ENCODE results near the gene CEP104.
A peak's percentile ranks its signal among the peaks of the same experiment; 100 is the strongest.

Gene CEP104

DNA sequence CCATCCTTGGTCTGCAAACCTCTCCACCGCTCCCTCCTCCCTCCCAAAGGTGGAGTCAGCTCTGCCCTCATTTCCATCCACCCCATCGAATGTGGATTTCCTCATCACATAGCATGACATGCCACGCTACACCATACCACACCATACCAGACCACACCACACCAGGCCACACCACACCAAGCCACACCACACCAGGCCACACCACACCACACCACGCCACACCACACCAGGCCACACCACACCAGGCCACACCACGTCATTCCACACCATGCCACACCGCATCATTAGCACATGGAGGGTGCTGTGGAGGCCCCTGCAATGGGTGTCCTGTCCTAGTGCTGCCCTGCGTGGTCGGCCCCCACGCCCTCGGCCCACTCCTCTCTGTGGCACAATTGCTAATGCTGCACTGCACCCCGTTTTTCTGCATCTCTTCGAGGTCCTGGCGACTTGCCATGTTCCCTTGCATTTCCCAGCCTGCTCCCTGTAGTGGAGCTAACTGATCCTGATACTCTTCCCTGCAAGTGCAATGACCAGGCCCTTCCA lies 11.5 kb upstream of the CEP104 start:
- no peak for DNase-seq (ENCODE audit: low read depth)

- DNase-seq (ENCODE audit: low read depth) = no peak
Observed at GRCh38 chr1:3865606-3866160, 8.7 kb upstream of the CEP104 start.

DNA sequence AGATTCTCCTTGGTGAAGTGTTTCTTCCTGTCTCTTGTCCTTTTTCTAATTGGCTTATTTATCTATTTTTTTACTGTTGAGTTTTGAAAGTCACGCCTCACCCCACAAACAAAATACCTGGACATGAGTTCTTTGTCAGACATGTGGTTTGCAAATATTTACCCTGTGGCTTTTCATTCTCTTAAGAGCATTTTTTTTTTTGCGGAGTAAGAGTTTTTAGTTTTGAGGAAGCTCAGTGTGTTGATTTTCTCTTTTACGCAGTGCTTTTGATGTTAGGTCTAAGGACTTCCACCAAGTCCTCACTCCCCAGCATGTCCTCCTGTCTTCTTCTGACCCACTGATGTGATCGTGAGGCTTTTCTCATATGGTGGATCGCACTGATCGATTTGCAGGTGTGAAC lies 7.9 kb upstream of the CEP104 start:
- no peak for DNase-seq (ENCODE audit: low read depth)

DNA sequence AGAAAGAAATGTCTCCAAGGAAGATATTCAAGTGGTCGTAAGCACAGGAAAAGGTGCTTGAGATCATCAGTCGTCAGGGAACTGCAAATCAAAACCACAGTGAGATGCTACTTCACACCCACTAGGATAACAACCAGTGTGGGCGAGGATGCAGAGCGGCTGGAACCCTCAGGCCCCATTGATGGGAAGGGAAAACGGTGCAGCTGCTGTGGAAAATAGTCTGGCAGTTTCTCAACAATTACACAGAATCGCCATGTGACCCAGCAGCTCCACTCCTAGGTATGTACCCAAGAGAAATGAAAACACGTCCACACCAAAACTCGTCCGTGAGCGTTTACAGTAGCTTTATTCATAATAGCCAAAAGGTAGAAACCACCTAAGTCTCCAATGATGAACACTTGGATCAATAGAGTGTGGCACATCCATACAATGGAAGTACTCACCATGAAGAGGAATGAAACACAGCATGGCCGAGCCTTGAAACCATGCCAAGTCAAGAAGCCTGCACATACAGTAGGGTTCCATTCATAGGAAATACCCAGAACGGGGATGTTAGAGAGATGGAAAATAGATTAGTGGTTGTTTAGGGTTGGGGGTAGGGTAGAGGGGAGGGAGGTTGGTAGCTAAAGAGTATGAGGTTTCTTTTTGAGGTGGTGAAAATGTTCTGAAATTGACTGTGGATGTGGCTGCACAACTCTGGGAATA lies 6.4 kb upstream of the CEP104 start:
- DNase-seq (ENCODE audit: low read depth) = no peak

DNA sequence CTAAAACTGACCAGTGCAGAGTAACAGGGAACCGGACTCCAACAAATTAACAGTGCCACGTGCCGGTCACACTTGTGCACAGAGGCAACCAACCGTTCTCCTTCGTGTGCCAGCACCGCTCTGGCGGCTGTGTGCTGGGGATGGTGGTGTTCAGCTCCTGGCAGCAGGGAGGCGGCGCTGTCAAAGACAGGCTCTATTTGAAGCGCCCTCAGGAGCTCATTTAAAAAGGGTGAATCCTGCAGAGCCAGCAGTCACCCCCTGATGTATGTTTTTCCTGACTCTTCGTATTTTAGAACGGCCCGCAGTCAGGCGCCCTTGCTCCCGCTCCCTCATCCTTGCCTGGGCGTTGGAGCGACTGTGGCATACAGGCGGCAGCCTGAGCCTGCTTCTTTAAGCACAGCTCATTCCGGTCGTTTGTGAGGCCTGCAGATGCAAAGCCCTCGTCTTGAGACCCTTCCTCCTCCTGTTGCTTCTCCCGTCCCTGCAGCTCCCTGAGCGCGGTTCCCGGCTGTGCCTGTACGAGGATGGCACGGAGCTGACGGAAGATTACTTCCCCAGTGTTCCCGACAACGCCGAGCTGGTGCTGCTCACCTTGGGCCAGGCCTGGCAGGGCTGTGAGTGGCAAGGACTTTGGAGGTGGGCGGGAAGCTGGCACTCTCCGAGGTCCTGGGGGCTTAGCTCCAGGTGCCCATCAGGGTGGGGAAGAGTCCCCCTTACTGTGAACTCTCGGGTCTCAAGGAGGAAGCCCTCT lies 1.4 kb upstream of the CEP104 start:
- peak; percentile 40 for DNase-seq (ENCODE audit: low read depth)

- no peak for DNase-seq (ENCODE audit: low read depth)
Observed at GRCh38 chr1:3857791-3858129, 749 bp upstream of the CEP104 start.

- no peak for DNase-seq (ENCODE audit: low read depth)
Observed at GRCh38 chr1:3852711-3853485, 4.1 kb downstream of the CEP104 start.

DNA sequence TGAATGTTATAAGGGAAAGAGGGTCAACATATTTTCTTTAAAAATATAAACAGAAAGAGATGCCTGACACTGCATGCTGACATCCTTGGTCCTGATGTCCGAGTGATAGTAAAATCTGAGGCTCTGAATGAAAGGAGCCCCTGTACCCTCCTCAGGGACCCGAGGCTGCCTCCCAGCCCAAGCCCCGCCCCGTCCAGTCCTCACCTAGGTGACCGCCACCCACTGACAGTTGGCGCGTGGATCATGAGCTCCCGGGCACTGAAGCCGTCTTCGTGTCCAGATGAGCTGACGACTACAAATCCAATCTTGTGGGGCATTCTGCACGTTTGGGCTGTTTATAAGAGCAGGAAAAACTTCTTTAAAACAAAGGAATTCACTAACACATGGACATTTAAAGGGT lies 4.9 kb downstream of the CEP104 start:
- no peak for DNase-seq (ENCODE audit: low read depth)

- no peak for DNase-seq (ENCODE audit: low read depth)
Observed at GRCh38 chr1:3851292-3851691, 5.7 kb downstream of the CEP104 start.

GRCh38 chr1:3850857-3851256 lies 6.2 kb downstream of the CEP104 start:
- no peak for DNase-seq (ENCODE audit: low read depth)

GRCh38 chr1:3847081-3847480 lies 9.9 kb downstream of the CEP104 start:
- no peak for DNase-seq (ENCODE audit: low read depth)

- no peak for DNase-seq (ENCODE audit: low read depth)
Observed at GRCh38 chr1:3846541-3846940, 10.5 kb downstream of the CEP104 start.

GRCh38 chr1:3842912-3843311 lies 14.1 kb downstream of the CEP104 start:
- no peak for DNase-seq (ENCODE audit: low read depth)

DNA sequence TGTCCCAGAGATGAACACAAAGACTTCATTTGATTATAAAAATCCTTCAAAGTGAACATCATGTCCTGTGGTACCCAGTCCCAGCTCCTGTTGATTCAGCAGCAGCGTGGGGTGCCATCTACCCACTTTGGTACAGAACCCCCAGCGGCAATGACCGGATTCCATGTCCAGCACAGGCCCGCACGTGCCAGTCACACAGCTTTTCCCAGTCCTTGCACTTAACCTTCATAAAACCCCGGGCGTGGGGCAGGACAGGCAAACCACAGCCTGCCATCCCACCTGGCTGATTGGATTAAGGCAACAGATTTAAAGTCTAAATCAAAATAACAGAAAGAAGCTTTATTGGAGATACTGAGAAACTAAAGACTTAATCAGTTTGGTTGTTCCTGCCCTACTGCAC lies 15.5 kb downstream of the CEP104 start:
- DNase-seq (ENCODE audit: low read depth) = no peak

DNA sequence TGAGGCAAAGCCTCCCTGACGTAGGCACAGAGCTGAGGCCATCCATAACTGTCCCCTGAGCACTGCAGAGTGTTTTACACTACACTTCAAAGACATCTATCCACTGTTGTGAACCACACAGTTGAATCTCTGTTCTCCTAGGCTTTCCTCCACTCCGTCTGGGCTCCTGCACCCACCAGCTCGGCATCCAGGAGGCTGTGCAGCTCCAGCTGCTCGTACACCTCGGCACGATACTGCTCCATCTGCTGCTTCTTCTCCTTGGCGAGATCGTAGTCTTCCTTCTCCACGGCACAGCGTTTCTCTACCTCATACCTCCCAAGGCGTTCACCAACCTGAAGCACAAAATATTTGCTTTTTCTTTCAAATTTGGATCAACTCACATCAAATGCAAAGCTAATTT lies 18.2 kb downstream of the CEP104 start:
- DNase-seq (ENCODE audit: low read depth) = no peak

DNA sequence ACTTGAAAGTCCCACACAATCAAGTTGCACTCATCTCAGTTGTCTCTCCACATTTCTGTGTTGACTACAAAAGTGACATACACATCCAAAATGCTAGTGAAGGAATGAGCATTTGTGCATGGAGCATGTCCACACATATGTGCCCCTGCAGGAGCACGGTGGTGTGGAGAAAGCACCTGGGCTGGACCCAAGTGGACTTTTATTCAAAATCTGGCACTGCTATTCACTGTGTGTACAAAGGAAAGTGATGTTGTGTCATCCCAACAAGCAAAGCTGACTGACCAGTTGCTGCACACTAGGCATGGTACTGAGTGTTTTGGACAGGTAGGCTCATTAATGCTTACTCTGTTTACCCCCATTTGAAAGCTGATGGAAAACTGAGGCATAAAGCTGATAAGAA lies 19.3 kb downstream of the CEP104 start:
- DNase-seq (ENCODE audit: low read depth) = no peak

DNA sequence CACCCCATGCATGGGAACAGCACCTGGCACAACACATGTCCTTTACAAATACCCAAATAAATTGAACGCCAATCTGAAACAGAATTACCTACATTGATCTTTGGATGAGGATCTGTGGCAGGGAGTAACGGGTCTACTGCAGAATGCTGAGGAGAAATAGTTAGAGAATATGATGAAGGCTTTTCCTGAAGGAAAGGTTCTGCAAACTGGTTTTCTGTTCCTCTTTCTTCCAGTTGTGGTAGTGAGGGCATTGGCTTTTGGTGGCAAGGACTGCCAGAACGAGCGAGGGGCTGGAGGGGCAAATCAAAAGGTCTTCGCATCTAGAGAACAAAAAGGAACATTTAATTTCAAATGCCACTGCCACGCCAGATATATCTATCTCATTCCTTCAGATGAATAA lies 19.8 kb downstream of the CEP104 start:
- no peak for DNase-seq (ENCODE audit: low read depth)

DNA sequence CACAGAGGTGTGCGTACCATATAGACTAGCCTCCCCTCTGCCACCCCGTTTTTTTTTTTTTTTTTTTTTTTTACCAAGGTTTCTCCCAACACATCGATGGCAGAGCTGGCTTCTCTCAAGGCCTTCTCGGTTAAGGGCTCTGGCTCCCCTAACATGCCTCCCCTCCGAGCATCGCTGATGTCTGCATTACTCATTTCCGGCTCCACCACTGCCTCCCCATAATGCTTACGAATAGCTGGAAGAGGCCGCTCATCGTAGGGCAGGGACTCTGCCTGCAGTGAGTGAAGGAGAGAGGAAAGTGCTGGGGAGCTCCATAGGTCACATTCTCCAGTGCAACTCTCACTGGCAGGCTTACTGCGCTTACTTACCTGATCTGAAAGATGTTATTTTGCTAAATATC lies 20.6 kb downstream of the CEP104 start:
- DNase-seq (ENCODE audit: low read depth) = peak; percentile 16

DNA sequence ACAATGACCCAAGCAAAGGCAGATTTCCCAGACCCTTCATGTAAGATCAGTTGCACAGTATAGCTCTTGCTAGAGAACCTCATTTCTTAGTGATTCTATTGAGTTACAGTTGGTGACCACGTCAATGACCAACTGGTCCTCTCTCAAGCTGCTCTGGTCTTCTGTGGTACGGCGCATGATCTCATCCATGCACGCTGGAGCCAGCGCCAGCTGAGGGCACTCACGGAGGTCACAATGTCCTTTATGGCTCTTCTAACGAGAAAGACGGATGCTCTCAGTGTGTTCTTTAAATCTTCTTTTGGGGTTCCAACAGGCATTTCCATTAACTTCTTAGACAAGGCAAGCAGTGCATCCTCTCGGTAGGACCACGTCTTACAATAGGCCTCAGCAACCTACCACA lies 22.3 kb downstream of the CEP104 start:
- DNase-seq (ENCODE audit: low read depth) = no peak

DNA sequence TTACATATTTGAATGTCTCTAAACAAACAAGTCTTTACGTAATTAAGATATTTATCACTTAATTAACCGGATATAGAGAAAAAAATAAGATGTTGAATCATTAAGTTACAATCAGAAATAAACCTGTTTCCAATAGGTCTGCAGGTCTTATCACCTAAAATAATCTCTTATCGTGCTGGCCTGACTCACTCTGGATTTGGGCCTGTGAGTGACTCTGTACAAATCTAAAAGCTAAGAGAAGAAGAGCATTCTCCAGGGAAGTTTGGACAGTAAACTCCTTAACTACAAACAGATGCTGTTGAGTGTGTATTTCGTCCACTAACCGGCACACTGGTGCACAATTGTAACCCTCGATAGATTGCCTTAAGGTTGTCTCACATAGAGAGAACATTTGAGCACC lies 25.3 kb downstream of the CEP104 start:
- peak; percentile 12 for DNase-seq (ENCODE audit: low read depth)

DNA sequence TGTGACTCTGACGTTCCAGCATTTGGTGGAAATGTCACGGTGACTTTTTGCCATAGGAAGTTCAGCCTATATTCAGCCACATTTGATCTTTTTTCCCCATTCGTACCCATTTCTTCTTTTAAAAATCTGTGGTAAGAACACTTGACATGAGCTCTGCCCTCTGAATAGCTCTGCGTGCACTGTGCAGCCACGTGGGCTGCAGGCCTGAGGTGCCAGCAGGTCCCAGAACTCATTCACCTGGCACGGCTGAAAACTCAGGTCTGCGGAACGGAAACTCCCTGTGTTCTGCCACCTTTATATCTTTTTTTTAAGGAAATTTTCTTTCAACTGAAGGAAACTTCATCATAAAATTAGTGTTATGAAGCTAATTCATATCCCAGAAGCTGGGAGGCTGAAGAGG lies 28.6 kb downstream of the CEP104 start:
- no peak for DNase-seq (ENCODE audit: low read depth)

DNA sequence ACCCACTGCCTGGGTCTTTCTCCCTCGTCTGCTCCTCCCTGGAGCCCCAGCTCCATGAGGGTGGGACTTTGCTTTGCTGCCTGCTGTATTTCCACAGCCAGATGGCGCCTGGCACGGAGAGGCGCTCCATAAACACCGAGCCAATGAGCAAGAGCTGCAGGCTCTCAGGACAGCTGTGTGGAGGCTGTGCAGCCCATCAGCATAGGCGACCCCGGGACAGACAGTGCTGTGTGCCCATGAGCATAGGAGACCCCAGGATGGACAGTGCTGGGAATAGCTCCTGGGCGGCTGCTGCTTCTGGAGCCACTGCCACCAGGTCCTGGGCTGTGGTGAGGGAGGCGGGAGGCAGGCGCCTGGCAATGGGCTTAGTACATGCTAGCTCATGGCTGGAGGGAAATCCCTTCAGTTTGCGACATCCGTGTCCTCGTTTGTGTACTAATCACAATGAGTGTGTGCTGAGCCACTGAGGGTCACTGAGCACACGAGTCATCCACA lies 29.2 kb downstream of the CEP104 start:
- peak; percentile 31 for DNase-seq (ENCODE audit: low read depth)
